Measurements from ENCODE around the gene CCR4. TPM values are rescaled to one million over a fixed set of nuclear protein-coding genes. Genes with fewer than 3 reads are reported as not detected.

Gene CCR4
- total RNA-seq, 1 experiment from 2014 or later, result not detected

- no peaks in the 10 kb centered on the region for H3K27me3 Mint-ChIP-seq (ENCODE audit: insufficient read depth, unreplicated experiment)
- no peaks in the 10 kb centered on the region for H3K27me3 ChIP-seq (replicated peaks; ENCODE audit: control insufficient read depth, insufficient read depth, low read length)
- H3K9me3 Mint-ChIP-seq (ENCODE audit: unreplicated experiment), result no peaks in the 10 kb centered on the region
- no peaks in the 10 kb centered on the region for H3K4me1 ChIP-seq
- H3K4me3 ChIP-seq (ENCODE audit: low read depth, low read length), result no peak overlapping the region
- intact Hi-C loops (cut with micrococcal nuclease; ENCODE audit: unreplicated experiment), result no loop called here
- H3K36me3 Mint-ChIP-seq (ENCODE audit: insufficient read depth, unreplicated experiment), result peaks cover 29% of the 10 kb centered on the region
- peaks cover 13% of the 10 kb centered on the region for H3K4me1 Mint-ChIP-seq (ENCODE audit: low read depth, unreplicated experiment)
- POLR2A ChIA-PET, result no interaction called here
- no peak for DNase-seq
- no peaks in the 10 kb centered on the region for H3K9me3 ChIP-seq
- BruUV-seq (replicated peaks), result no TSS peak
- no peak for TF ChIP-seq CTCF (IDR thresholded peaks at IDR 0.05; ENCODE audit: insufficient read depth in 1 of 2, low read depth in 1 of 2, low read length in 1 of 2, severe bottlenecking in 1 of 2, unreplicated experiment in 1 of 2)
- H3K27ac Mint-ChIP-seq (ENCODE audit: unreplicated experiment), result no peak overlapping the region
- H3K36me3 ChIP-seq (ENCODE audit: control insufficient read depth, insufficient read depth, low read length), result no peaks in the 10 kb centered on the region
- CTCF ChIA-PET, result no interaction called here
- H3K4me3 Mint-ChIP-seq (ENCODE audit: unreplicated experiment), result no peak overlapping the region
These were observed 41.4 kb upstream of the CCR4 start for GRCh38 chr3:32909999-32910398.

DNA sequence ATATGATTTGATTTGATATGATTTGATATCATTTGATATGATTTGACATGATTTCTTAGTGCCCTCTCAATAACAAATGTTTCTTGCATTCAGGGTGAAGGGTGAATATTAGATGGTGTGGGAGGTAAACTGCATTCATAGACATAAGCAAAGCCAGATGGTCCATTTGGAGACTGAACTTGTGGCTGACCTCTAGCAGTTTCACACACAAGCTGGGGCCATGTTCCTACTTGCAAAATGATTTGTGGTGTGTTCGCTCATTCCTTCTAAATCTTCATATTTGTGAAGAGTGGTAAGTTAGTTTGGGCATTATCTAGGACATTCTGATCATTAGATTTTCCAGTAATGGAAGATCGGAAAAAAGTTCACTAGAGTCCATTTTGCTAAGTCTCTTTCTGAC is 40.5 kb upstream of the CCR4 start:
- H3K9me3 Mint-ChIP-seq (ENCODE audit: unreplicated experiment), result no peaks in the 10 kb centered on the region
- CTCF ChIA-PET, result no interaction called here
- POLR2A ChIA-PET, result no interaction called here

GRCh38 chr3:32912046-32912445 is 39.4 kb upstream of the CCR4 start:
- Histone ChIP-seq H3K4me3 (ENCODE audit: low read depth, low read length) (no peak overlapping the region), H3K4me1 (no peaks in the 10 kb centered on the region), H3K36me3 (ENCODE audit: control insufficient read depth, insufficient read depth, low read length) (no peaks in the 10 kb centered on the region), H3K9me3 (peaks cover 2% of the 10 kb centered on the region; the same call in 1 of the 2 replicates), H3K27me3 (replicated peaks; ENCODE audit: control insufficient read depth, insufficient read depth, low read length) (no peaks in the 10 kb centered on the region)
- CTCF ChIA-PET, result no interaction called here
- Mint-ChIP-seq H3K4me1 (ENCODE audit: low read depth, unreplicated experiment) (peaks cover 13% of the 10 kb centered on the region), H3K4me3 (ENCODE audit: unreplicated experiment) (no peak overlapping the region), H3K27me3 (ENCODE audit: insufficient read depth, unreplicated experiment) (no peaks in the 10 kb centered on the region), H3K27ac (ENCODE audit: unreplicated experiment) (no peak overlapping the region), H3K9me3 (ENCODE audit: unreplicated experiment) (no peaks in the 10 kb centered on the region), H3K36me3 (ENCODE audit: insufficient read depth, unreplicated experiment) (peaks cover 24% of the 10 kb centered on the region)
- no TSS peak for BruUV-seq (replicated peaks)
- no peak for DNase-seq
- POLR2A ChIA-PET, result no interaction called here
- no peak for TF ChIP-seq CTCF (IDR thresholded peaks at IDR 0.05; ENCODE audit: insufficient read depth in 1 of 2, low read depth in 1 of 2, low read length in 1 of 2, severe bottlenecking in 1 of 2, unreplicated experiment in 1 of 2)
- intact Hi-C loops (cut with micrococcal nuclease; ENCODE audit: unreplicated experiment), result no loop called here

More for the DNA sequence above, 40.5 kb upstream of the CCR4 start:
- no TSS peak for BruUV-seq (replicated peaks)
- intact Hi-C loops (cut with micrococcal nuclease; ENCODE audit: unreplicated experiment), result no loop called here
- TF ChIP-seq CTCF (IDR thresholded peaks at IDR 0.05; ENCODE audit: insufficient read depth in 1 of 2, low read depth in 1 of 2, low read length in 1 of 2, severe bottlenecking in 1 of 2, unreplicated experiment in 1 of 2), result no peak
- Mint-ChIP-seq H3K4me1 (ENCODE audit: low read depth, unreplicated experiment) (peaks cover 13% of the 10 kb centered on the region), H3K27ac (ENCODE audit: unreplicated experiment) (no peak overlapping the region), H3K36me3 (ENCODE audit: insufficient read depth, unreplicated experiment) (peaks cover 24% of the 10 kb centered on the region), H3K4me3 (ENCODE audit: unreplicated experiment) (no peak overlapping the region), H3K27me3 (ENCODE audit: insufficient read depth, unreplicated experiment) (no peaks in the 10 kb centered on the region)
- H3K36me3 ChIP-seq (ENCODE audit: control insufficient read depth, insufficient read depth, low read length), result no peaks in the 10 kb centered on the region
- no peaks in the 10 kb centered on the region for H3K4me1 ChIP-seq
- H3K27me3 ChIP-seq (replicated peaks; ENCODE audit: control insufficient read depth, insufficient read depth, low read length), result no peaks in the 10 kb centered on the region
- DNase-seq, result no peak
- no peak overlapping the region for H3K4me3 ChIP-seq (ENCODE audit: low read depth, low read length)
- no peaks in the 10 kb centered on the region for H3K9me3 ChIP-seq
